HG02943 (cell line): ENCODE results near the gene RNFT2.
"Not testable (repeated sequence)": the region's sequence is repeated elsewhere in the genome, so short reads cannot be mapped to it uniquely, and the experiment has no call there.

Experiments used
- ATAC-seq: cut with Tn5 transposase; IDR thresholded peaks from one replicate; pipeline ENCODE4 v1.9.1; 2021; ENCODE audit warnings: mild to moderate bottlenecking, low read depth, moderate library complexity; ENCODE audit not compliant: unreplicated experiment

RNFT2 gene

DNA sequence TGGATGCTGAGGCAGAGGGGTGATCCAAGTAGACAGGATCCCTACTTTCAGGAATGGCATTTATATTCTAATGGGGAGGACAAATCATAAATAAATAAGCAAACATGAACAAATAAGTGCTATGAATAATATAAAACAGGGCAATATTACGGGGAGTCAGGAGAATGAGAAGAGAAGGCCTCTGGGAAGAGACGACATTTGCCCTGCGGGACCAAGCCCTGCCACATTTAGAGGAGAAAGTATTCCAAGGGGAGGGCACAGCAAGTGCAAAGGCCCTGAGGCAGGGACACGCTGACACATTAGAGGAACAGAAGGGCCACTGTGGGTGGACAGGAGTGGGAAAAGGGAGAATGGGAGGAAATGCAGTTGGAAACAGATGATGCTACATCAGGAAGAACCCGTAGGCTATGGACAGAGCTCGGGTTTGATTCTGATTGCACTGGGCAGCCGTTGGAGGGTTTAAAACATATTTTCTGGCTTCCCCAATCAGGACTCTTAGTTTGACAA, 1.3 kb downstream of the RNFT2 start:
- ATAC-seq, result no peak

DNA sequence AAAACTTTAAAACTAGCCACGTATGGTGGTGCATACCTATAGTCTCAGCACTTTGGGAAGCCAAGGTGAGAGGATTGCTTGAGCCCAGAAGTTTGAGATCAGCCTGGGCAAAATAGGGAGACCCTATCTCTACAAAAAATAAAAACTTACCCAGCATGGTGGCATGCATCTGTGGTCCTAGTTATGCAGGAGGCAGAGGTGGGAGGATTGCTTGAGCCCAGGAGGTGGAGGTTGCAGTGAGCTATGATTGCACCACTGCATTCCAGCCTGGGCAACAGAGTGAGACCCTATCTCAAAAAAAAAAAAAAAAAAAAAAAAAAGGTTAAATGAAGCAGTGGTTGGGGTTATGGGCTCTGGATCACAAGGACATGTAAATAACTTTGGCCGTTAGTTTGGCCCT, 4.7 kb downstream of the RNFT2 start:
- ATAC-seq, result not testable (repeated sequence)

GRCh38 chr12:116744766-116745165, 6.7 kb downstream of the RNFT2 start:
- no peak for ATAC-seq

- no peak for ATAC-seq
Measured at GRCh38 chr12:116745554-116745953, 7.4 kb downstream of the RNFT2 start.

DNA sequence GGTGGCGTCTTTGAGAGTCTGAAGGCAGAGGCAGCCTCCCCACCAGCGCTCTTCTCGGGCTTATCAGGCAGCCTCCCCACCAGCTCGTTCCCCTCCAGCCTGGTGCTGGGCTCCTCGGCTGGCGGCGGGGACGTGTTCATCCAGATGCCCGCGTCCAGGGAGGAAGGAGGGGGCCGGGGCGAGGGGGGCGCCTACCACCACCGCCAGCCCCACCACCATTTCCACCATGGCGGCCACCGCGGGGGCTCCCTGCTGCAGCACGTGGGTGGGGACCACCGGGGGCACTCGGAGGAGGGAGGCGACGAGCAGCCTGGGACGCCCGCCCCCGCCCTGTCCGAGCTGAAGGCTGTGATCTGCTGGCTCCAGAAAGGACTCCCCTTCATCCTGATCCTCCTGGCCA, 11.8 kb downstream of the RNFT2 start:
- no peak for ATAC-seq

- ATAC-seq, result no peak
Measured at GRCh38 chr12:116750298-116750697, 12.2 kb downstream of the RNFT2 start.

DNA sequence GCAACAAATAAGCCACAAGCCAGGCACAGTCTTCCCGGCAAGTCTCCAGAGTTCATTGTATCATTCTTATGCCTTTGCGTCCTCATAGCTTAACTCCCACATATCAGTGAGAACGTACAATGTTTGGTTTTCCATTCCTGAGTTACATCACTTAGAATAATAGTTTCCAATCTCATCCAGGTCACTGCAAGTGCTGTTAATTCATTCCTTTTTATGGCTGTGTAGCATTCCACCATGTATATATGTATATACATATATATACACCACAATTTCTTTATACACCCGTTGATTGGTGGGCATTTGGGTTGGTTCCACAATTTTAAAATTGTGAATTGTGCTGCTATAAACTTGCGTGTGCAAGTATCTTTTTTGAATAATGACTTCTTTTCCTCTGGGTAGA, 16.0 kb downstream of the RNFT2 start:
- not testable (repeated sequence) for ATAC-seq

DNA sequence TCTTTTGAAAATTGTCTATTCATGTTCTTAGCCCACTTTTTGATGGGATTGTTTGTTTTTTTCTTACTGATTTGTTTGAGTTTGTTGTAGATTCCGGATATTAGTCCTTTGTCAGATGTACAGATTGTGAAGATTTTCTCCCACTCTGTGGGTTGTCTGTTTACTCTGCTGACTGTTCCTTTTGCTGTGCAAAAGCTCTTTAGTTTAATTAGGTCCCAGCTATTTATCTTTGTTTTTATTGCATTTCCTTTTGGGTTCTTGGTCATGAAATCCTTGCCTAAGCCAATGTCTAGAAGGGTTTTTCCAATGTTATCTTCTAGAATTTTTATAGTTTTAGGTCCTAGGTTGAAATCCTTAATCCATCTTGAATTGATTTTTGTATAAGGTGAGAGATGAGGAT, 16.7 kb downstream of the RNFT2 start:
- ATAC-seq, result not testable (repeated sequence)

DNA sequence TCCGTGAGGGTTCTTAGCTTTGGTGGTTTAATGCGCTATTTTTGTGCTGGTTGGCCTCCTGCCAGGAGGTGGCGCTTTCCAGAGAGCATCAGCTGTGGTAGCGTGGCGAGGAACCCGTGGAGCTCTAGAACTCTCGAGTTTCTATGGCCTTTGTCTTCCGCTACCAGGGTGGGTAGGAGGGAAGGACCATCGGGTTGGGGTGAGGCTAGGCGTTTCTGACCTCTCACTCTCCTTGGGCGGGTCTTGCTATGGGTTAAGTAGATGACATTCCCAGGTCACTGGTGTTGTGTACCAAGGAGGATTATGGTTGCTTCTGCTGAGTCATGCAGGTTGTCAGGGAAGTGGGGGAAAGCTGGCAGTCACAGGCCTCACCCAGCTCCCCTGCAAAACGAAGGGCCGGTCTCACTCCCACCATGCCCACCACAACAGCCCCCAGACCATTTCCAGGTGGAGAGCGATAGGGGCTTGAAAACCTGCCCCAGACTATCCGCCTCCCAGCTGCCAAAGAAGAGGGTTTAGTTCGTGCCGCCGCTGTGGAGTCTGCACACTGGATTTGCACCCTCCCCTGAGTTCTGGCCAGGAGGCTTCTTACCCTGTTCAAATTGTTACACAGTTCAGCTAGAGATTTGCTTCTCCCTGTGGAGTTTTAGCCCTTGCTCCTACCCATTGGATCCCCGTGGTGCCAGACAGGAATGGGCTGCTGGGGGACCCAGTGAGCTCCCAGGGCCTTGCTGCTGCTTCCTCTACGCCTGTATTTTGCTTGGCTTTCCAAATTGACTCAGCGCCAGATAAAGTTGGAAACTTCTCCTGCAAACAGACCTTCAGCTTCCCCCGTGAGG, 21.9 kb downstream of the RNFT2 start:
- no peak for ATAC-seq

DNA sequence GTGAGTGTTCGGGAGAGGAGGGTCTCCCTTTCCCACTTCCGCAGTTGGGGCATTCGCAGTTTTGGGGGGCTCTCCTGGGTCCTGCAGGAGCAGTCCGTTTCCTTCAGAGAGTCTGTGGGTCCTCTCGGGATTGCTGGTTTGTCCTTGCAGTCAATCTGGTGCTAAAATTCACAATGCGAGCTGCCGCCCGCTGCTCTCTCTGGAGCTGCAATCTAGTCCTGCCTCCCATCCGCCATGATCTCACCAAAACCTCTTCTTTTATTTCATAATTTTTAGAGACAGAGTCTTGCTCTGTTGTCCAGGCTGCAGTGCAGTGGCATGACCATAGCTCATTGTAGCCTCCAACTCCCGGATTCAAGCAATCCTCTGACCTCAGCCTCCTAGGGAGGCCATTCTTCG, 22.5 kb downstream of the RNFT2 start:
- no peak for ATAC-seq

DNA sequence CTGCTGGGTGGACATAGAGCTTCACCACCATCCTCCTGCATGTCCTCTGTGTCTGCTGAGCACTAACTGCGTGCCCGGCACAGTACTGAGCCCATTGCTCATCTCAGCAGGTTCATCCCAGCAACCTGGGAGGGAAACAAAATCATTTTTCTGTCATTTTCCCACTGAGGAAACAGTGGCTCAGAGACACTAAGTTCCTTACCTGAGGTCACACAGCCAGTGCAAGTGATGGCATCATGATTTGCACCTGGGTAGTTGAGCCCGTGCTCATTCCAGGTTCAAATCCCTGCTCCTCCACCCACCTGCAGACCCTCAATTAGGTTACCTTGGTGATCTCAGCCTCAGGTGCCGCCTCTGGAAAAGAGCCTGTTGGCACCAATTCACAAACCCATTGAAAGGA, 23.4 kb downstream of the RNFT2 start:
- ATAC-seq, result no peak

DNA sequence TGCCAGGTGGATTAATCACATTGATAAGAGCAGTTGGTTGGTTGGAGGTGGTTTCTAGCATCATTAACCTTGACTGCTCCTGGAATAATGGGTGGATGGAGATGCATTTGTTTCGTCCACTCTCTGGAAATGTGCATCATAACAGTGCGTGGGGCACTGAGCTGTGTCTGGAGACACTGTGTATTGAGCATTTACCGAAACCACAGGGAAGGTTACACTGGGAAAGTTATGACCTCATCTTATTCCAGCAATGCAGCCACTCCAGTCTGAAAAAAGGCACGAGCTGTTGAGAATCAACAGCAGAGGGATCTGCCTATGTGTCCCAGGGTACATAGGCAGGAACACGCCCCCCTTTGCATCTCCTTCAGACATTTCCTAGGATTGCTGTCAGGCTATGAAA, 27.2 kb downstream of the RNFT2 start:
- ATAC-seq, result no peak

- no peak for ATAC-seq
Measured at GRCh38 chr12:116766285-116766684, 28.2 kb downstream of the RNFT2 start.

GRCh38 chr12:116766746-116767145, 28.6 kb downstream of the RNFT2 start:
- ATAC-seq, result no peak

- ATAC-seq, result no peak
Measured at GRCh38 chr12:116771651-116772050, 33.5 kb downstream of the RNFT2 start.

DNA sequence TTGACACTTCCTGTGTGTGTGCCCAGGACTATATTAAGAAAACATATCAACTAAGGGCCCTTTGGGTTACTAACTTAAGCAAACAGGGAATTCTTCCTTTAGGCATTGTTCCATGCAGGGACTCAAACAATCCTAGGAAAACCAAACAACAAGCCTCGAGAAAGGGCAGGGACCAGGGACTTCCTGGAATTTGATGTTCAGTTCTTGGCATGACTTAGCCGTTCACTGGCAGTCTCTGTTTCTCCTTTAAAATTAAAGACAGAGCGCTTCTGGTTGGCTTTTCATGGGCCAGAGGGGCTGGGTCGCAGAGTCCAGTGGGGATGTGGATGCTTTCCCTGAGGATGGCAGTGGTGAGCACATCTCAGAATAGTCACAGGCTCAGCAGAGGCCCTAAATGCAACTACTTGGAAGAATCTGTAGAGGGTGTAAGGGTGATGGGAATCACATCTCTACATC, 35.2 kb downstream of the RNFT2 start:
- ATAC-seq, result no peak

- ATAC-seq, result no peak
Measured at GRCh38 chr12:116774020-116774419, 35.9 kb downstream of the RNFT2 start.

- no peak for ATAC-seq
Measured at GRCh38 chr12:116777245-116777644, 39.1 kb downstream of the RNFT2 start.

GRCh38 chr12:116779597-116779996, 41.5 kb downstream of the RNFT2 start:
- ATAC-seq, result no peak

DNA sequence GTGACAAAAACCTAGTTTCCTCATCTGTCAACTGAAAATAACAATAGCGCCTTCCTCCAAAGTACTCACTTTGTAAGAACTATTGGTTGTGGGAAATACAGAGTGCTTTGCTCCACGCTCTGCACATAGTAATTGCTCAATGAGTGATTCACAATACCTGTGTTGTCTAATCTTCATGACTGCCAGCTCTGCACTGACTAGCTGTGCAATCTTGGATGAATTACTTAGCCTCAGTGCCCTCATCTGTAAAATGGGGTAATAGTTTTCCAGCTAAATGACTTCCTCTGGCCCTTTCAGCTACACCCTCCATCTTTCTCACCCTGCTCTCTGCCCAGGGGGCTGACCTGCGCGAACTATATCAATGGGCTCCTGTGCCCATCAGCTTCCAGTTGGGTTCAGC, 42.8 kb downstream of the RNFT2 start:
- no peak for ATAC-seq

- ATAC-seq, result no peak
Measured at GRCh38 chr12:116783525-116784237, 45.6 kb downstream of the RNFT2 start.

DNA sequence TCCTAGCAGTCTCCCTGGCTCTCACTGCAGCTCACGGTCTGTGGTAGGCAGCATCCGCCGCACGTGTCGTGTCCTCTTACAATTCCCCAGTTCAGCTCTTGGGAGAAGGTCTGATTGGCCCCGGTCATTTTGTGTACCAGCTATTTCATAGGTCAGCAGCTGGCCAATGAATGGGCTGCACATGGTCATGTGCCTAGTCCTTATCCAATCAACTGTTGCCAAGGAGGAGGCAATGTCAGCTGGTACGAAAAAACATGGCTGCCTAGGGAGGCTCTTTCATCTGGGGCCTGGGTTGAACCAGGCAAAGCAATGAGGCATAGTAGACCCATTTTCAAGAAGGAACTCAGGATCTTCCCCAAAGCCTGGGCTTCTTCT, 46.1 kb downstream of the RNFT2 start:
- no peak for ATAC-seq
